ENCODE results near the gene USF2. TPM values are rescaled to one million over a fixed set of nuclear protein-coding genes. Genes with fewer than 3 reads are reported as not detected.

Gene USF2
- total RNA-seq, 8 experiments from 2014 or later: 37.2 to 74.3 (median 64.5) TPM

GRCh38 chr19:35295792-35296462, 27.2 kb downstream of the USF2 start:
- H3K27ac ChIP-seq: no peak overlapping the region
- in situ Hi-C loops (cut with MboI; ENCODE audit: low pct_unique_long_range_greater_than_20kb in 2 of 9, low sequenced_read_pairs in 9 of 9, unreplicated experiment in 9 of 9): no loop called here

GRCh38 chr19:35296644-35297514, 28.1 kb downstream of the USF2 start:
- Histone ChIP-seq H3K4me3 (no peak overlapping the region), H3K27ac (no peak overlapping the region)
- WGBS, 10 experiments: 73 to 100% (median 98%) methylated on average over 1 to 4 of the region's 7 CpGs; no CpG with 5 or more reads in 2 of the 10 experiments

More at GRCh38 chr19:35295792-35296462, 27.2 kb downstream of the USF2 start:
- H3K4me3 ChIP-seq: no peak overlapping the region
- ATAC-seq (replicated peaks in 6 of 8): peak in 3 of 8 experiments; percentile 14 to 16 (median 14)
- WGBS, 10 experiments: 56 to 100% (median 93%) methylated on average over 1 to 12 of the region's 24 CpGs; no CpG with 5 or more reads in 4 of the 10 experiments
- peaks cover 0 to 16% of the 10 kb centered on the region in 2 donors for H3K4me1 ChIP-seq (replicated peaks in 1 of 2)

DNA sequence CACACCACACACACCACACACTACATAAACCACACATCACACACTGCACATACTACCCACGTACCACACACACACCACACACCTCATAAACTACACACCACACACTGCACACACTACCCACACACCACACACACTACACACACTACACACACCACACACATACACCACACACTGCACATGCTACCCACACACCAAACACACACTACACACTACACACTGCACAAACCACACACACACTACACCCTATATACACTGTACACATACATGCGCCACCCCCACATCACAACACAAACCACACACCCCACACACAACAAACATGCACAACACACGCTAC, 28.7 kb downstream of the USF2 start:
- in situ Hi-C loops (cut with MboI; ENCODE audit: low pct_unique_long_range_greater_than_20kb in 2 of 9, low sequenced_read_pairs in 9 of 9, unreplicated experiment in 9 of 9): no loop called here
- 50 to 100% (median 86%) methylated on average over 1 to 3 of the region's 3 CpGs; no CpG with 5 or more reads in 4 of the 10 experiments for WGBS, 10 experiments
- Histone ChIP-seq H3K4me1 (replicated peaks in 1 of 2) (peaks cover 0 to 13% of the 10 kb centered on the region in 2 donors), H3K4me3 (no peak overlapping the region), H3K27ac (no peak overlapping the region)
- ATAC-seq (replicated peaks in 6 of 8): no peak

More at GRCh38 chr19:35296644-35297514, 28.1 kb downstream of the USF2 start:
- ATAC-seq (replicated peaks in 6 of 8): no peak
- in situ Hi-C loops (cut with MboI; ENCODE audit: low pct_unique_long_range_greater_than_20kb in 2 of 9, low sequenced_read_pairs in 9 of 9, unreplicated experiment in 9 of 9): no loop called here
- peaks cover 0 to 13% of the 10 kb centered on the region in 2 donors for H3K4me1 ChIP-seq (replicated peaks in 1 of 2)

- no peak overlapping the region for H3K4me3 ChIP-seq
- 75 to 100% (median 88%) methylated on average over 1 to 2 of the region's 2 CpGs; no CpG with 5 or more reads in 4 of the 10 experiments for WGBS, 10 experiments
- no peak for ATAC-seq (replicated peaks in 6 of 8)
- no peak overlapping the region for H3K27ac ChIP-seq
- in situ Hi-C loops (cut with MboI; ENCODE audit: low pct_unique_long_range_greater_than_20kb in 2 of 9, low sequenced_read_pairs in 9 of 9, unreplicated experiment in 9 of 9): no loop called here
- peaks cover 0 to 13% of the 10 kb centered on the region in 2 donors for H3K4me1 ChIP-seq (replicated peaks in 1 of 2)
Measured at GRCh38 chr19:35297922-35298321, 29.2 kb downstream of the USF2 start.

- no peak for ATAC-seq (replicated peaks in 6 of 8)
- 48 to 100% (median 86%) methylated on average over 1 to 5 of the region's 5 CpGs; no CpG with 5 or more reads in 2 of the 10 experiments for WGBS, 10 experiments
- in situ Hi-C loops (cut with MboI; ENCODE audit: low pct_unique_long_range_greater_than_20kb in 2 of 9, low sequenced_read_pairs in 9 of 9, unreplicated experiment in 9 of 9): no loop called here
- Histone ChIP-seq H3K4me3 (no peak overlapping the region), H3K27ac (no peak overlapping the region), H3K4me1 (replicated peaks in 1 of 2) (peaks cover 0 to 8% of the 10 kb centered on the region in 2 donors)
Measured at GRCh38 chr19:35298561-35298972, 29.8 kb downstream of the USF2 start.

DNA sequence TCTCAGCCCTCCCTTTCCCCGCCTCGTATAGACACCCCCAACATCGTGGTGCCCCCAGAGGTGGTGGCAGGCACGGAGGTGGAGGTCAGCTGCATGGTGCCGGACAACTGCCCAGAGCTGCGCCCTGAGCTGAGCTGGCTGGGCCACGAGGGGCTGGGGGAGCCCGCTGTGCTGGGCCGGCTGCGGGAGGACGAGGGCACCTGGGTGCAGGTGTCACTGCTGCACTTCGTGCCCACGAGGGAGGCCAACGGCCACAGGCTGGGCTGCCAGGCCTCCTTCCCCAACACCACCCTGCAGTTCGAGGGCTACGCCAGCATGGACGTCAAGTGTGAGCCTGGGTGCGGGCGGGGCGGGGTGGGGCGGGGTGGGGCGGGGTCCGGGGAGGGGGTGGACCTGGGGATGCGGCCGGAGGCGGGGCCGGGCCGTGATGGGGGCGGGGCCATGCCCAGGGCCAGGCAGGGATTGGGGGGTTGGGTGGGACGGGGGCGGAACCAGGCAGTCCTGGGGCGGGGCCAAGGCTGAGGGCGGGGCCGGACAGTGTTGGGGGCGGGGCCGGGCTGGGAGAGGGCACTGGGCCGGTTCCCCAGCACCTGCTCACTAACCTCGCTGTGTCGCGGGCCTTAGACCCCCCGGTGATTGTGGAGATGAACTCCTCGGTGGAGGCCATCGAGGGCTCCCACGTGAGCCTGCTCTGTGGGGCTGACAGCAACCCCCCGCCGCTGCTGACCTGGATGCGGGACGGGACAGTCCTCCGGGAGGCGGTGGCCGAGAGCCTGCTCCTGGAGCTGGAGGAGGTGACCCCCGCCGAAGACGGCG, 31.0 kb downstream of the USF2 start:
- Histone ChIP-seq H3K4me3 (no peak overlapping the region), H3K4me1 (replicated peaks in 1 of 2) (peaks cover 0 to 4% of the 10 kb centered on the region in 2 donors), H3K27ac (no peak overlapping the region)
- ATAC-seq (replicated peaks in 6 of 8): peak in 4 of 8 experiments; percentile 27 to 63 (median 43)
- in situ Hi-C loops (cut with MboI; ENCODE audit: low pct_unique_long_range_greater_than_20kb in 2 of 9, low sequenced_read_pairs in 9 of 9, unreplicated experiment in 9 of 9): no loop called here
- 40 to 70% (median 60%) methylated on average over 2 to 5 of the region's 55 CpGs; no CpG with 5 or more reads in 7 of the 10 experiments for WGBS, 10 experiments

- 76 to 100% (median 85%) methylated on average over 2 to 7 of the region's 10 CpGs; no CpG with 5 or more reads in 6 of the 10 experiments for WGBS, 10 experiments
- no peak for ATAC-seq (replicated peaks in 6 of 8)
- H3K27ac ChIP-seq: no peak overlapping the region
- H3K4me1 ChIP-seq (replicated peaks in 1 of 2): peaks cover 0 to 4% of the 10 kb centered on the region in 2 donors
- in situ Hi-C loops (cut with MboI; ENCODE audit: low pct_unique_long_range_greater_than_20kb in 2 of 9, low sequenced_read_pairs in 9 of 9, unreplicated experiment in 9 of 9): no loop called here
- H3K4me3 ChIP-seq: no peak overlapping the region
Measured at GRCh38 chr19:35300339-35300649, 31.5 kb downstream of the USF2 start.

DNA sequence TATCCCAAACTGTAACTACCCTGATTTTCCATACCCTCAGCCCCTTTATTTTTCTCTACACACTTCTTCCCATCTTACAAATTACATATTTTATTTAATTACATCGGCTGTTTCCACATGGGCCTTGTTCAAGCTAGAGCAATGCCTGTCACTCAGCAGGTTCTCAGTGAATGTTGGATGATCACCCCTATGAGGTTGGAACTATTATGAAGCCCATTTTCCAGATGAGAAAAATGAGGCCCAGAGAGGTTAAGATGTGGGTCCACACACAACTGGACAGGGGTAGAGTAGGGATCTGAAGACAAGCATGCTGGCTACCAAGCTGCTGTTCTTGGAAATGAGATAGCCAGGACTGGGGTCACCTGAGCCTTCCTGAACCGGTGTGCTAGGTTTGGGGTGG, 33.2 kb downstream of the USF2 start:
- no peak overlapping the region for H3K27ac ChIP-seq
- H3K4me3 ChIP-seq: no peak overlapping the region
- no peak for ATAC-seq (replicated peaks in 6 of 8)
- 40 to 100% (median 40%) methylated on average over 1 of the region's 2 CpGs; no CpG with 5 or more reads in 7 of the 10 experiments for WGBS, 10 experiments
- H3K4me1 ChIP-seq (replicated peaks in 1 of 2): peaks cover 0 to 4% of the 10 kb centered on the region in 2 donors
- in situ Hi-C loops (cut with MboI; ENCODE audit: low pct_unique_long_range_greater_than_20kb in 2 of 9, low sequenced_read_pairs in 9 of 9, unreplicated experiment in 9 of 9): no loop called here

DNA sequence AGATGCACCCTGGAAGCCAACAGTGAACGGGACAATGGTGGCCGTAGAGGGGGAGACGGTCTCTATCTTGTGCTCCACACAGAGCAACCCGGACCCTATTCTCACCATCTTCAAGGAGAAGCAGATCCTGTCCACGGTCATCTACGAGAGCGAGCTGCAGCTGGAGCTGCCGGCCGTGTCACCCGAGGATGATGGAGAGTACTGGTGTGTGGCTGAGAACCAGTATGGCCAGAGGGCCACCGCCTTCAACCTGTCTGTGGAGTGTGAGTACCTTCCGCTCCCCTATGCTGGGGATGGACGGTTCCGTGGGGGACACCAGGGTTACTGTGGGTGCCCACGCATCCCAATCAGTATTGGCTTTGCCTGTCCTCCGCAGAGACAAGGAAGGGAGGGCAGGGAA, 33.7 kb downstream of the USF2 start:
- no peak overlapping the region for H3K27ac ChIP-seq
- H3K4me1 ChIP-seq (replicated peaks in 1 of 2): peaks cover 0 to 4% of the 10 kb centered on the region in 2 donors
- in situ Hi-C loops (cut with MboI; ENCODE audit: low pct_unique_long_range_greater_than_20kb in 2 of 9, low sequenced_read_pairs in 9 of 9, unreplicated experiment in 9 of 9): no loop called here
- H3K4me3 ChIP-seq: no peak overlapping the region
- no peak for ATAC-seq (replicated peaks in 6 of 8)
- WGBS, 10 experiments: 80 to 100% (median 95%) methylated on average over 1 to 5 of the region's 16 CpGs; no CpG with 5 or more reads in 6 of the 10 experiments

DNA sequence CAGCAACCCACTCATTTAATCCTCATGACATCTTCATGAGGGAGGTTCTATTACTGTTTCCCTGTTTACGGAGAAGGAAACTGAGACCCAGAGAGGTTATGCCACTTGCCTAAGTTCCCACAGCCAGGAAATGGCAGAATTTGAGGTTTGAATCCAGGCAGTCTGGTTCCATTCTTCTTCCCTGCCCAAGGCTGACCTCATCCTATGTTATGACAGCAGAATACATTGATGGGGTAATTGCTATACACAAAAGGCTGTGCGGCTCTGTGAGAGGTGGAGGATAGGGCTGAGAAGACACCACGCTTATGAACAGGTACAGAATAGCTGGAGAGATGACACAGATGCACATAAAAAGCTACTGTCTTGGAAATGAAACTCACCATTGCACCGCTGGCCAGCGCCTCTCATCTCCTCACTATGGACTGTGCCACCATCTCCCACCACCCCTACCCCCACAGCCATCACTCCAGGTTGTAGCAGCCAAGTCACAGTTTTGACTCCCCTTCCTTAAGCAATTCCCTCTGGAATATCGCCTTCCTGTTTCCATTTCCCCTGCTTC, 34.7 kb downstream of the USF2 start:
- H3K4me1 ChIP-seq (replicated peaks in 1 of 2): peaks cover 0 to 4% of the 10 kb centered on the region in 2 donors
- in situ Hi-C loops (cut with MboI; ENCODE audit: low pct_unique_long_range_greater_than_20kb in 2 of 9, low sequenced_read_pairs in 9 of 9, unreplicated experiment in 9 of 9): no loop called here
- peak in 5 of 8 experiments; percentile 58 to 87 (median 74) for ATAC-seq (replicated peaks in 6 of 8)
- WGBS, 10 experiments: 27 to 100% (median 75%) methylated on average over 1 to 3 of the region's 6 CpGs; no CpG with 5 or more reads in 3 of the 10 experiments
- no peak overlapping the region for H3K4me3 ChIP-seq
- H3K27ac ChIP-seq: no peak overlapping the region

- no peak overlapping the region for H3K27ac ChIP-seq
- WGBS, 10 experiments: 42 to 65% (median 60%) methylated on average over 1 to 7 of the region's 11 CpGs; no CpG with 5 or more reads in 3 of the 10 experiments
- ATAC-seq (replicated peaks in 6 of 8): no peak
- in situ Hi-C loops (cut with MboI; ENCODE audit: low pct_unique_long_range_greater_than_20kb in 2 of 9, low sequenced_read_pairs in 9 of 9, unreplicated experiment in 9 of 9): no loop called here
- peaks cover under 1 to 5% of the 10 kb centered on the region in 2 donors for H3K4me1 ChIP-seq (replicated peaks in 1 of 2)
- H3K4me3 ChIP-seq: no peak overlapping the region
Measured at GRCh38 chr19:35304036-35304435, 35.3 kb downstream of the USF2 start.

GRCh38 chr19:35305181-35305580, 36.4 kb downstream of the USF2 start:
- WGBS, 10 experiments: 67 to 100% (median 97%) methylated on average over 1 to 3 of the region's 6 CpGs; no CpG with 5 or more reads in 4 of the 10 experiments
- Histone ChIP-seq H3K4me3 (no peak overlapping the region), H3K4me1 (replicated peaks in 1 of 2) (peaks cover 11 to 15% of the 10 kb centered on the region in 2 donors), H3K27ac (no peak overlapping the region)
- no peak for ATAC-seq (replicated peaks in 6 of 8)
- in situ Hi-C loops (cut with MboI; ENCODE audit: low pct_unique_long_range_greater_than_20kb in 2 of 9, low sequenced_read_pairs in 9 of 9, unreplicated experiment in 9 of 9): no loop called here
